GM19324 (cell line): ENCODE results near the gene DDHD1.

Experiments
- ATAC-seq: cut with Tn5 transposase; IDR thresholded peaks from one replicate; pipeline ENCODE4 v1.9.1; 2021; ENCODE audit warnings: mild to moderate bottlenecking, moderate library complexity; ENCODE audit not compliant: unreplicated experiment, low FRiP score

Gene DDHD1

DNA sequence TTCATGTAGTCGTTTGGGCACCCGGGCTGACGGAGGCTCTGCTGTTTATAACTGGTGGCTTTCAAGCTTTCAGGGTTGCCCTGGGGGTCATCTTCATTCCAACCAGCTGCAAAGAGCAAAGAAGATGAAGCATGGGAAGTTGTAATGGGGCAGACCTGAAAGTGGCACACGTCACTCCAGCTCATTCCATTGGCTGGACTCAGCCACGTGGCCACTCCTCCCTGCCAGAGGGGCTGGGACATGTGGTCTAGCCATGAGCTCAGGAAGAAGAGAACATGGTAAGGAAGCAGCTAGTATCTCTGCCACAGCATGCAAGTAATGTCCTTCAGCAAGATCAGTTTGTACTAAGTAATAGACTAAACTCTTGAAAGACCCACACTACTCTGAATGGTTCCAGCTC lies 150.5 kb downstream of the DDHD1 start:
- ATAC-seq = no peak

DNA sequence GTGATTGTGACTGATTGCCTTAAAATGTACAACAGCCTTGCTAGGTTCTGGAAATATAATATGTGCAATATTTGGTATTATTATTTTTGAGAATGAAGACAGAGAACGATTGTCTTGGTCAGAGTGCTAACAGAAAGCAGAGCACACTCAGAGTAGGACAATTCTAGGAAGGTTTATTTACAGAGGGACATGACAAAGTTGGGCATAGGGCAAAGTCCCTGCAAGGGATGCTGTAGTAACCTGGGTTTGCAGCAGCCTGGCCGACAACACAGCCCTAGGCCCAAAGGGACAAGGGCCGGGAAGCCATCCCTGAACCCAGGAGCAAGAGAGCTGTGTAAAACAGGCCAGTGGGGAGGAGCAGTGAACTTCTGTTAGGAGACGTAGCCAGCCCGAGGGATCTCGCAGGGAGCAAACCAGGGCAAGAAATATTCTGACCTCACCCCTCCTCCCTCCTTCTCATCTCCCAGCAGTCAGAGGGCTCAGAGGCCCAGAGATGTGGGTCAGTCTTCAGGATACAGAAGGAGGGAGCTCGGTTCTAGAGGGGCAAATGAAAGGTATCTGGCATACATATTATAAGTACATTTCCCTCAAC lies 151.2 kb downstream of the DDHD1 start:
- no peak for ATAC-seq

DNA sequence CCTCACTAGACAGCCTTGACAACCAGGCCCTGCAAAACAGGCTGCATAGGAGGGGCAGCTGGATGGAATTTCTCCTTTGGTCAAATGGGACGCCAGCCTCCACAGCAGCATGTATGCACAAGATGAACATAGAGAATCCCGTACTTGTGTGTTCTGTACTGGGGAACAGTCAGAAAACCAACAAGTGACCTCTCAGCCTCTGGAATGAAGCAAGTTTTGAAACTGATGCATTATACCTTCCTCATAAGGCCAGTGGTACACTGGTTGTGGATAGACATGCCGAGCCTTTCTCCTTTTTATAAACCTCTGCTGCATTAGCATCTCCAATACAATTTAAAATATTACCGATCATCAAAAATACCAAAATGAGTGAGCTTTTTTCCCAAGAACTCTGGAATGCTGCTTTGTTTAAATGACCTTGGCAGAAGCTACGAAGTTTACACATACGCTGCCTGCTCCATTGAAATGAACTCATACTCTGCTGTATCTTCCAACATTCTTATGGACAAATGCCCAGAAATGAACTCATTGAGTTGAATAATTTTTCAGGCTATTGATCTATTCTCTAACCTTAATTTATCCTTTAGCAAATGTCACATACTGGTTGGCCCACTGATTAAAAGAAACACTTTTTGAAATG lies 154.6 kb downstream of the DDHD1 start:
- no peak for ATAC-seq

DNA sequence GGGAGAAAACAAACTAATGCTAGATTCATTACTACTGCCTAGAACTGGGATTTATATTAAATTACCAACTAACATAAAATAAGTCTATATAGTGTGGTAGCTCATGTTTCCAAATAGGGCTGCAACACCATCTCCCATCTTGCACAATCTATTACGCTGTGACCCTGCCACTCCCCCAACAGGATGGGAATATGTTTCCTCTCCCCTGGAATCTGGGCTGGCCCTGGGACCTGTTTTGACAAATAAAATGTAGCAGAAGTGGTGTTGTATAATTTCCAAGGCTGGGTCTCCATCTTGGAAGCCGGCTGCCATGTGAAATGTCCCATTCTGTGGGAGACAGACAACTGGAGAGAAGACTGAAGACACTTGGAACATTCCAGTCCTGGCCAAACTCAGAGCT lies 156.6 kb downstream of the DDHD1 start:
- ATAC-seq = no peak

DNA sequence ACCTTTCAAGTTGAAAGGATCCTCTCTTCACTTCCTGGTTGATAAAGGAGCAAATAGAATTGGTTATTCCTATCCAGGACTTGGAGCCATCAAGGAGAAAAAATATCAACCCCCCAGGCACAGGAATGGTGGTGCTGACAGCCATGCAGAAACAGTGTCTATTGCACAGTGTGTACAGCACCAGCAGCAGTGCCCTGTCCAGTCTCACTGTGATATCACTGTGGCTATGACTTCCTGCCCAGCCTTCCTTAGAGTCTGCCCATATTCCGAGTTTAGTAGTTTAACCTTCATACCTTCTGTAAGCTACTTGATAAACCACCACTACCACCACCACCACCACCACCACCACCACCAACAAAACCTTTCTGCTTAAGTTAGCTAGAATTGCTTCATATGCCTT lies 157.1 kb downstream of the DDHD1 start:
- no peak for ATAC-seq

DNA sequence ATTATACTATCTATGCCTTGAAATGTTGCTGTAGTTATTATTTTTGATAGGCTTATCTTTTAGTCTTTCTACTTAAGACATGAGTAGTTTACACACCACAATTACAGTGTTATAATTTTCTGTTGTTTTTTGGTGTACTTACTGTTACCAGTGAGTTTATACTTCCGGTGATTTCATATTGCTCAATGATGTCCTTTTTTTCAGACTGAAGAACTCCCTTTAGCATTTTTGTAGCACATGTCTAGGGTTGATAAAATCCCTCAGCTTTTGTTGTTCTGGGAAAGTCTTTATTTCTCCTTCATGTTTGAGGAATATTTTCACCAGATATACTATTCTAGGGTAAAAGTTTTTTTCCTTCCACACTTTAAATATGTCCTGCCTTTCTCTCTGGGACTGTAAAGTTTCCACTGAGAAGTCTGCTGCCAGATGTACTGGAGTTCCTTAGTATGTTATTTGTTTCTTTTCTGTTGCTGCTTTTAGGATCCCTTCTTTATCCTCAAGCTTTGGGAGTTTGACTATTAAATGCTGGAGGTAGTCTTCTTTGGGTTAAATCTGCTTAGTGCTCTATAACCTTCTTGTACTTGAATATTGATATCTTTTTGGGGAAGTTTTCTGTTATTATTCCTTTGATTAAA lies 160.8 kb downstream of the DDHD1 start:
- ATAC-seq = no peak

- no peak for ATAC-seq
Observed at GRCh38 chr14:52988139-52988538, 165.0 kb downstream of the DDHD1 start.

DNA sequence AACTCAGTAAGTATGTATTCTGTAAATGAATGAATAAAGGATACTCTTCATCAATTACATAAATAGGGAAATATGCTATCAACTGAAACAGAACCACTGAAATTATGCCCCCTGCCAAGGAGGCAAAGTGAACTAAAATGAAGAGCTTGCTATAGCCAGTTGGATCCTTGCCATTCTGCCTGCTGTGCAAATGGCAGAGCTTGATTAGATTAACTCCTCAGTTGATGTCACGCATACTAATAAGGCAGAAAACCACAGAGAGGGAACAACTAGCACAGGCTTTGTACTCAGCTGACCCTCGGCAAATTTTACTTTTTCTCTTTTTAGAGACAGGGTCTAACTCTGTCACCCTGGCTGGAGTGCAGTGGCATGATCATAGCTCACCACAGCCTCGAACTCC lies 165.6 kb downstream of the DDHD1 start:
- ATAC-seq = no peak

- ATAC-seq = no peak
Observed at GRCh38 chr14:52987042-52987441, 166.1 kb downstream of the DDHD1 start.
